ENCODE data around the gene ABCA12.

GRCh38 chr2:215052404-215052803 lies 86.0 kb downstream of the ABCA12 start:
- TF ChIP-seq TARDBP (IDR thresholded peaks at IDR 0.05) (no peak), SP1 (IDR thresholded peaks at IDR 0.05) (no peak), SUZ12 (IDR thresholded peaks at IDR 0.05) (no peak), LEF1 (IDR thresholded peaks at IDR 0.05; ENCODE audit: borderline replicate concordance) (no peak), ELF4 (IDR thresholded peaks at IDR 0.05) (no peak), L3MBTL2 (conservative IDR thresholded peaks at IDR 0.05) (no peak), FOXA1 (IDR thresholded peaks at IDR 0.05) (no peak), BHLHE40 (IDR thresholded peaks at IDR 0.05; ENCODE audit: borderline replicate concordance) (no peak), CTBP1 (IDR thresholded peaks at IDR 0.05; ENCODE audit: borderline replicate concordance) (no peak), HDGF (IDR thresholded peaks at IDR 0.05; ENCODE audit: borderline replicate concordance) (no peak), PKNOX1 (IDR thresholded peaks at IDR 0.05) (no peak), ARNT (IDR thresholded peaks at IDR 0.05) (no peak), FOXM1 (IDR thresholded peaks at IDR 0.05; ENCODE audit: borderline replicate concordance) (no peak)

Data from HEK293T (cell line).